PC-9 (cell line): Measurements from ENCODE around the gene PARG. TPM values are rescaled to one million over a fixed set of nuclear protein-coding genes. Genes with fewer than 3 reads are reported as not detected.

ENCODE experiments used
- BruUV-seq: library from RNA; stranded (reverse); fragments of 400-500 nt; replicated peaks from 2 replicates; lab custom pipeline; 2021; lab: Mats Ljungman, UMichigan
- CTCF ChIA-PET: fragments of 300-600 bp; sonication (Branson Sonifier 250); formaldehyde crosslinking; loops from one replicate; lab custom pipeline; 2022; ENCODE audit warnings: antibody characterized with exemption; lab: Charles Lee
- POLR2A ChIA-PET: fragments of 300-600 bp; sonication (Branson Sonifier 250); formaldehyde crosslinking; loops from one replicate; lab custom pipeline; 2022; ENCODE audit warnings: antibody characterized with exemption; ENCODE audit not compliant: unreplicated experiment; lab: Charles Lee
- DNase-seq, 2 experiments: peaks; one replicate each; pipeline versions ENCODE4 v3.0.0 to v3.0.0-alpha.2; 2015 to 2022; ENCODE audit warnings: mixed read lengths in 1 of 2
- H2AFZ ChIP-seq: fragments of 200-600 bp; sonication (generic); 2 replicates; pipeline ENCODE4 v1.8.1; 2017; ENCODE audit warnings: antibody characterized with exemption
- H3F3A ChIP-seq: fragments of 200-600 bp; sonication (generic); 2 replicates; pipeline ENCODE4 v1.8.1; 2017; ENCODE audit warnings: antibody characterized with exemption, mild to moderate bottlenecking, low read depth; ENCODE audit not compliant: insufficient read depth
- H3K27ac ChIP-seq: fragments of 200-600 bp; sonication (generic); 2 replicates; pipeline ENCODE4 v1.6.1; 2016; ENCODE audit warnings: mixed run types
- H3K27me3 ChIP-seq: fragments of 200-600 bp; sonication (generic); 2 replicates; pipeline ENCODE4 v1.6.1; 2016; ENCODE audit warnings: low read depth, mixed run types; ENCODE audit not compliant: insufficient read depth
- H3K36me3 ChIP-seq: fragments of 200-600 bp; sonication (generic); 2 replicates; pipeline ENCODE4 v1.6.1; 2016; ENCODE audit warnings: low read depth, mixed run types
- H3K4me1 ChIP-seq: fragments of 200-600 bp; sonication (generic); replicated peaks from 2 replicates; pipeline ENCODE4 v1.6.1; 2016; ENCODE audit warnings: mixed run types; ENCODE audit not compliant: insufficient read depth
- H3K4me2 ChIP-seq: fragments of 200-600 bp; sonication (generic); 2 replicates; pipeline ENCODE4 v1.6.1; 2017; ENCODE audit warnings: mixed run types
- H3K4me3 ChIP-seq: fragments of 200-600 bp; sonication (generic); 2 replicates; pipeline ENCODE4 v1.6.1; 2016; ENCODE audit warnings: mixed run types
- H3K79me2 ChIP-seq: fragments of 200-600 bp; sonication (generic); 2 replicates; pipeline ENCODE4 v1.6.1; 2017; ENCODE audit warnings: low read depth, mixed run types
- H3K9me2 ChIP-seq: fragments of 200-600 bp; sonication (generic); 2 replicates; pipeline ENCODE4 v1.8.1; 2017; ENCODE audit warnings: mild to moderate bottlenecking; ENCODE audit not compliant: insufficient read depth
- H3K9me3 ChIP-seq: fragments of 200-600 bp; sonication (generic); 2 replicates; pipeline ENCODE4 v1.8.1; 2016; ENCODE audit warnings: low read depth; ENCODE audit not compliant: insufficient read depth
- H4K20me1 ChIP-seq: fragments of 200-600 bp; sonication (generic); 2 replicates; pipeline ENCODE4 v1.8.1; 2017; ENCODE audit not compliant: insufficient read depth
- CTCF ChIP-seq: fragments of 200-600 bp; sonication (generic); conservative IDR thresholded peaks from 2 replicates; pipeline ENCODE4 v1.6.1; 2017; ENCODE audit warnings: mixed run types, antibody characterized with exemption, mild to moderate bottlenecking, moderate library complexity
- EZH2 ChIP-seq: fragments of 200-600 bp; sonication (generic); IDR thresholded peaks from 2 replicates; pipeline ENCODE4 v1.8.0; 2017; ENCODE audit warnings: antibody characterized with exemption, low read depth
- intact Hi-C: fragments of 100-400 bp; cut with micrococcal nuclease; formaldehyde crosslinking; loops from one replicate; pipeline ENCODE4 v1.10.0; 2022; ENCODE audit not compliant: unreplicated experiment
- total RNA-seq: library from RNA; stranded (reverse); gene quantifications from 2 replicates; pipeline ENCODE4 v1.2.3, GENCODE V29; 2021

Gene PARG
- total RNA-seq, 1 experiment from 2014 or later: 38.8 TPM

- CTCF ChIA-PET: no interaction called here
- Histone ChIP-seq H3K9me3 (no peaks in the 10 kb centered on the region; the same call in 1 of the 2 replicates), H3K4me2 (no peak overlapping the region), H3K36me3 (no peaks in the 10 kb centered on the region), H3K27me3 (peaks cover 8% of the 10 kb centered on the region; the same call in 1 of the 2 replicates), H3K79me2 (no peaks in the 10 kb centered on the region), H2AFZ (no peak overlapping the region), H3K9me2 (no peaks in the 10 kb centered on the region), H3F3A (no peaks in the 10 kb centered on the region), H3K27ac (no peak overlapping the region), H3K4me1 (no peaks in the 10 kb centered on the region), H3K4me3 (no peak overlapping the region), H4K20me1 (no peaks in the 10 kb centered on the region)
- POLR2A ChIA-PET: no interaction called here
- TF ChIP-seq CTCF (no peak), EZH2 (no peak)
- no peak for DNase-seq
- intact Hi-C loops: no loop called here
- no TSS peak for BruUV-seq
Measured at GRCh38 chr10:49798275-49798674, 143.6 kb downstream of the PARG start.

GRCh38 chr10:49791100-49791499 is 150.7 kb downstream of the PARG start:
- no peak for DNase-seq
- H2AFZ ChIP-seq: no peak overlapping the region
- H3K36me3 ChIP-seq: no peaks in the 10 kb centered on the region
- H3K4me2 ChIP-seq: no peak overlapping the region
- intact Hi-C loops: no loop called here
- POLR2A ChIA-PET: no interaction called here
- H3K27me3 ChIP-seq: peaks cover 8% of the 10 kb centered on the region; the same call in 1 of the 2 replicates
- no TSS peak for BruUV-seq
- H3K79me2 ChIP-seq: no peaks in the 10 kb centered on the region
- no peaks in the 10 kb centered on the region for H3F3A ChIP-seq
- 0 out of 2 replicates have a peak, but pooled peaks cover 4% of the 10 kb centered on the region for H4K20me1 ChIP-seq
- no peak overlapping the region for H3K27ac ChIP-seq
- no peaks in the 10 kb centered on the region for H3K4me1 ChIP-seq
- H3K9me3 ChIP-seq: no peaks in the 10 kb centered on the region
- TF ChIP-seq EZH2 (no peak), CTCF (no peak)
- H3K9me2 ChIP-seq: no peaks in the 10 kb centered on the region
- no peak overlapping the region for H3K4me3 ChIP-seq
- CTCF ChIA-PET: no interaction called here

GRCh38 chr10:49784681-49785080 is 157.1 kb downstream of the PARG start:
- no peaks in the 10 kb centered on the region for H3K9me2 ChIP-seq
- H3K4me1 ChIP-seq: no peaks in the 10 kb centered on the region
- TF ChIP-seq EZH2 (no peak), CTCF (no peak)
- no peaks in the 10 kb centered on the region for H3K79me2 ChIP-seq
- no peak overlapping the region for H3K27ac ChIP-seq
- intact Hi-C loops: no loop called here
- ChIA-PET POLR2A (no interaction called here), CTCF (no interaction called here)
- H4K20me1 ChIP-seq: no peaks in the 10 kb centered on the region
- BruUV-seq: no TSS peak
- H3F3A ChIP-seq: no peaks in the 10 kb centered on the region
- H3K4me2 ChIP-seq: no peak overlapping the region
- H3K36me3 ChIP-seq: no peaks in the 10 kb centered on the region
- H3K9me3 ChIP-seq: no peaks in the 10 kb centered on the region
- H3K4me3 ChIP-seq: no peak overlapping the region
- peaks cover 27% of the 10 kb centered on the region; the same call in 1 of the 2 replicates for H3K27me3 ChIP-seq
- no peak overlapping the region for H2AFZ ChIP-seq
- no peak for DNase-seq
